Smooth muscle cell of the brain vasculature (primary cell): ENCODE results near the gene TNMD.
"Not testable (repeated sequence)": the region's sequence is repeated elsewhere in the genome, so short reads cannot be mapped to it uniquely, and the experiment has no call there.

ENCODE experiments used
- DNase-seq: peaks from one replicate; pipeline ENCODE4 v3.0.0-alpha.2; 2012; ENCODE audit warnings: low read depth, low spot score

The TNMD gene

GRCh38 chrX:100584611-100585010, at the start of gene TNMD:
Gene TNMD, plus strand, starts transcription at chrX:100584936. Its CDS starts 83 bp downstream, at chrX:100585019.
- no peak for DNase-seq

- DNase-seq: not testable (repeated sequence)
These were observed 19.2 kb upstream of the TNMD start for GRCh38 chrX:100565534-100565933.

GRCh38 chrX:100586747-100587146, 2.0 kb downstream of the TNMD start:
- no peak for DNase-seq

GRCh38 chrX:100587861-100588260, 3.1 kb downstream of the TNMD start:
- no peak for DNase-seq

- DNase-seq: no peak
These were observed 6.7 kb downstream of the TNMD start for GRCh38 chrX:100591256-100592051.

GRCh38 chrX:100593126-100593525, 8.4 kb downstream of the TNMD start:
- DNase-seq: no peak

GRCh38 chrX:100593581-100593980, 8.8 kb downstream of the TNMD start:
- no peak for DNase-seq

- no peak for DNase-seq
These were observed 11.9 kb downstream of the TNMD start for GRCh38 chrX:100596601-100597000.

GRCh38 chrX:100599456-100599855, 14.7 kb downstream of the TNMD start:
- DNase-seq: no peak

GRCh38 chrX:100600340-100600739, 15.6 kb downstream of the TNMD start:
- no peak for DNase-seq

GRCh38 chrX:100600758-100601157, 16.0 kb downstream of the TNMD start:
- no peak for DNase-seq

GRCh38 chrX:100606753-100607152, 22.0 kb downstream of the TNMD start:
- no peak for DNase-seq

- DNase-seq: no peak
These were observed 24.9 kb downstream of the TNMD start for GRCh38 chrX:100609591-100609990.

- no peak for DNase-seq
These were observed 27.2 kb downstream of the TNMD start for GRCh38 chrX:100611951-100612350.

- DNase-seq: peak; percentile 52
These were observed 30.3 kb downstream of the TNMD start for GRCh38 chrX:100615005-100615404.

- DNase-seq: no peak
These were observed 38.3 kb downstream of the TNMD start for GRCh38 chrX:100623001-100623400.

GRCh38 chrX:100625985-100626491, 41.3 kb downstream of the TNMD start:
- DNase-seq: no peak

- DNase-seq: no peak
These were observed 50.3 kb downstream of the TNMD start for GRCh38 chrX:100635040-100635439.

GRCh38 chrX:100635989-100636320, 51.2 kb downstream of the TNMD start:
- no peak for DNase-seq

- DNase-seq: peak; percentile 64
These were observed 51.7 kb downstream of the TNMD start, which contains the start of gene TSPAN6 for GRCh38 chrX:100636321-100636991. Gene TSPAN6, minus strand, starts transcription at chrX:100636806. Its CDS starts 112 bp downstream, at chrX:100636694.

GRCh38 chrX:100642290-100642689, 57.6 kb downstream of the TNMD start:
- DNase-seq: no peak

- DNase-seq: no peak
These were observed 58.5 kb downstream of the TNMD start for GRCh38 chrX:100643212-100643611.
